Fibroblast of lung (primary cell): Measurements from ENCODE around the gene TMEM143. TPM values are rescaled to one million over a fixed set of nuclear protein-coding genes. Genes with fewer than 3 reads are reported as not detected.

Source experiments
- DNase-seq, 2 donors: peaks; one replicate each; pipeline versions ENCODE4 v3.0.0 to v3.0.0-alpha.2; 2010; ENCODE audit warnings: low read depth in 2 of 2
- H2AFZ ChIP-seq: 2 replicates; pipeline ENCODE4 v1.5.1; 2012; ENCODE audit warnings: low read length, control low read depth, inconsistent platforms
- H3K27ac ChIP-seq: 2 replicates; pipeline ENCODE4 v1.5.1; 2011; ENCODE audit warnings: low read length, control low read depth; ENCODE audit not compliant: insufficient read depth
- H3K27me3 ChIP-seq: 2 replicates; pipeline ENCODE4 v1.5.1; 2011; ENCODE audit warnings: mild to moderate bottlenecking, low read length; ENCODE audit not compliant: control insufficient read depth, insufficient read depth
- H3K36me3 ChIP-seq: 2 replicates; pipeline ENCODE4 v1.5.1; 2011; ENCODE audit warnings: low read length; ENCODE audit not compliant: control insufficient read depth, insufficient read depth
- H3K4me1 ChIP-seq: 2 replicates; pipeline ENCODE4 v1.5.1; 2011; ENCODE audit warnings: low read length; ENCODE audit not compliant: control insufficient read depth, insufficient read depth; ENCODE audit errors: extremely low read depth
- H3K4me2 ChIP-seq: 2 replicates; pipeline ENCODE4 v1.5.1; 2011; ENCODE audit warnings: low read length, control low read depth; ENCODE audit not compliant: insufficient read depth; ENCODE audit errors: extremely low read depth
- H3K4me3 ChIP-seq, 4 experiments: fragments of 200-600 bp in 1 of 4; sonication (generic) in 1 of 4; replicated peaks in 1 of 4; 2 replicates each; pipeline ENCODE4 v1.5.1; 2011 to 2016; ENCODE audit warnings: low read length in 4 of 4, low read depth in 3 of 4, mild to moderate bottlenecking in 3 of 4, control low read depth in 2 of 4, inconsistent platforms in 1 of 4, mixed read lengths in 1 of 4; ENCODE audit not compliant: insufficient read depth in 1 of 4; ENCODE audit errors: control extremely low read depth in 1 of 4
- H3K79me2 ChIP-seq: 2 replicates; pipeline ENCODE4 v1.5.1; 2012; ENCODE audit warnings: mild to moderate bottlenecking, low read length, inconsistent platforms; ENCODE audit not compliant: control insufficient read depth, insufficient read depth
- H3K9ac ChIP-seq: 2 replicates; pipeline ENCODE4 v1.5.1; 2011; ENCODE audit warnings: mild to moderate bottlenecking, low read length, control low read depth; ENCODE audit not compliant: insufficient read depth
- H3K9me3 ChIP-seq: 2 replicates; pipeline ENCODE4 v1.5.1; 2012; ENCODE audit warnings: low read depth, low read length; ENCODE audit not compliant: control insufficient read depth, insufficient read depth
- H4K20me1 ChIP-seq: 2 replicates; pipeline ENCODE4 v1.5.1; 2011; ENCODE audit warnings: low read length; ENCODE audit not compliant: control insufficient read depth, insufficient read depth; ENCODE audit errors: extremely low read depth
- EZH2 ChIP-seq: IDR thresholded peaks from 2 replicates; pipeline ENCODE4 v1.5.1; 2012; ENCODE audit warnings: low read length, control low read depth, mild to moderate bottlenecking; ENCODE audit errors: missing control alignments
- polyA plus RNA-seq, 2 donors: library from polyadenylated mRNA; depleted of rRNA in 1 of 2; stranded (reverse) in 1 of 2; unstranded in 1 of 2; fragments of >200 nt; gene quantifications; 2 replicates each; pipeline ENCODE4 v1.2.1, GENCODE V29; 2011 to 2012; ENCODE audit warnings: missing spikeins in 1 of 2
- total RNA-seq: library from RNA; depleted of rRNA; stranded (reverse); fragments of >200 nt; gene quantifications from 2 replicates; pipeline ENCODE4 v1.2.1, GENCODE V29; 2014
- TF ChIP-seq, protein P1 (sequence below), 2 donors: IDR thresholded peaks in 1 of 2; conservative IDR thresholded peaks in 1 of 2; 1 replicate in 1 of 2; 2 replicates in 1 of 2; pipeline ENCODE4 v1.5.1; 2011 to 2012; ENCODE audit warnings: low read length in 2 of 2, control low read depth in 1 of 2, inconsistent platforms in 1 of 2, low read depth in 1 of 2, mild to moderate bottlenecking in 1 of 2

Gene TMEM143
- total and polyA plus RNA-seq, 2 donors (not counting 1 experiment from before 2014, with no cell fraction given): 4.0 to 8.3 TPM

DNA sequence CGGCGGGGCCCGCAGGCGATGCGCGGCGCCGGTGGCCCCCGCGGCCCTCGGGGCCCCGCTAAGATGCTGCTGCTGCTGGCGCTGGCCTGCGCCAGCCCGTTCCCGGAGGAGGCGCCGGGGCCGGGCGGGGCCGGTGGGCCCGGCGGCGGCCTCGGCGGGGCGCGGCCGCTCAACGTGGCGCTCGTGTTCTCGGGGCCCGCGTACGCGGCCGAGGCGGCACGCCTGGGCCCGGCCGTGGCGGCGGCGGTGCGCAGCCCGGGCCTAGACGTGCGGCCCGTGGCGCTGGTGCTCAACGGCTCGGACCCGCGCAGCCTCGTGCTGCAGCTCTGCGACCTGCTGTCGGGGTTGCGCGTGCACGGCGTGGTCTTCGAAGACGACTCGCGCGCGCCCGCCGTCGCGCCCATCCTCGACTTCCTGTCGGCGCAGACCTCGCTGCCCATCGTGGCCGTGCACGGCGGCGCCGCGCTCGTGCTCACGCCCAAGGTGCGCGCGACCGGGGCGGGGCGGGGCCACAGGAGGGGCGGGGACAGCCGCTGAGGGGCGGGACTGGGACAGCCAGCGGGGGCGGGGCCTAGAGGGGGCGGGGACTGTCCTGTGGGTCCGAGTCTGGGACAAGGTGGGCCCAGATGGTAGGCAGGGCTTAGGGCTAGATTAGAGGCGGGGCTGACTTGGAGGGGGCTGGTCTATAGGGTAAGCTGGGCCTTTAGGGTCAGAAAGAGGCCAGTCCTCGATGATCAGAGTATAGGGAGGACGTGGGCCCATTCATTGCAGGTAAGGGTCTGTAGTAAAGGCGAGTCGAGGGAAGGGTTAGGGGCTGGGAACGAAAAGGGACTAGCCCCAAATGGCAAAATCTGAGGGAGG is 34.9 kb upstream of the TMEM143 start:
- Histone ChIP-seq H4K20me1 (no peaks in the 10 kb centered on the region), H2AFZ (no peak overlapping the region), H3K9ac (peak overlapping the region; percentile 16), H3K9me3 (no peaks in the 10 kb centered on the region), H3K36me3 (no peaks in the 10 kb centered on the region), H3K27me3 (peaks cover 32% of the 10 kb centered on the region), H3K4me2 (peak overlapping the region; percentile 73), H3K4me3 (peak overlapping the region in 1 of 4 experiments; percentile 42), H3K27ac (no peak overlapping the region), H3K79me2 (no peaks in the 10 kb centered on the region), H3K4me1 (no peaks in the 10 kb centered on the region)
- DNase-seq: peak; percentile 79 to 85
- no peak for TF ChIP-seq EZH2
- TF ChIP-seq, protein P1, sequence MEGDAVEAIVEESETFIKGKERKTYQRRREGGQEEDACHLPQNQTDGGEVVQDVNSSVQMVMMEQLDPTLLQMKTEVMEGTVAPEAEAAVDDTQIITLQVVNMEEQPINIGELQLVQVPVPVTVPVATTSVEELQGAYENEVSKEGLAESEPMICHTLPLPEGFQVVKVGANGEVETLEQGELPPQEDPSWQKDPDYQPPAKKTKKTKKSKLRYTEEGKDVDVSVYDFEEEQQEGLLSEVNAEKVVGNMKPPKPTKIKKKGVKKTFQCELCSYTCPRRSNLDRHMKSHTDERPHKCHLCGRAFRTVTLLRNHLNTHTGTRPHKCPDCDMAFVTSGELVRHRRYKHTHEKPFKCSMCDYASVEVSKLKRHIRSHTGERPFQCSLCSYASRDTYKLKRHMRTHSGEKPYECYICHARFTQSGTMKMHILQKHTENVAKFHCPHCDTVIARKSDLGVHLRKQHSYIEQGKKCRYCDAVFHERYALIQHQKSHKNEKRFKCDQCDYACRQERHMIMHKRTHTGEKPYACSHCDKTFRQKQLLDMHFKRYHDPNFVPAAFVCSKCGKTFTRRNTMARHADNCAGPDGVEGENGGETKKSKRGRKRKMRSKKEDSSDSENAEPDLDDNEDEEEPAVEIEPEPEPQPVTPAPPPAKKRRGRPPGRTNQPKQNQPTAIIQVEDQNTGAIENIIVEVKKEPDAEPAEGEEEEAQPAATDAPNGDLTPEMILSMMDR (conservative IDR thresholded peaks at IDR 0.05 in 1 of 2, IDR thresholded peaks at IDR 0.05 in 1 of 2; ENCODE audit: low read depth in 1 of 2, low read length in 2 of 2): no peak

DNA sequence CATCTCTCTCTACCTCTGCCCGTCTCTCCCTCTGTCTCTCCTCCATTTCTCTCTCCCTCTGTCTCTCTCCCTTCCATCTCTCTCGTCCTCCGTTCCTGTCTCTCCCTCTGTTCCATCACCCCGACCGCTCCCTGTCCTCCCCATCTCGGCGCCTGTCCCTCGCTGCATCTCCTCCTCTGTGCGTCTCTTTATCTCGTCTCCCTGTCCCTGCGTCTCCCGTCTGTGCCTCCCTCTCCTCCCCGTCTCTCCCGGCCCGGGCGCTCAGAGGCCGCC is 34.3 kb upstream of the TMEM143 start:
- no peak for DNase-seq
- Histone ChIP-seq H4K20me1 (no peaks in the 10 kb centered on the region), H3K9ac (no peak overlapping the region), H3K9me3 (no peaks in the 10 kb centered on the region), H3K4me1 (no peaks in the 10 kb centered on the region), H2AFZ (peak overlapping the region; percentile 48), H3K27me3 (peaks cover 32% of the 10 kb centered on the region), H3K4me2 (peak overlapping the region; percentile 73), H3K36me3 (no peaks in the 10 kb centered on the region), H3K79me2 (no peaks in the 10 kb centered on the region), H3K4me3 (peak overlapping the region in 2 of 4 experiments; percentile 42 to 44), H3K27ac (no peak overlapping the region)
- TF ChIP-seq, protein P1 (conservative IDR thresholded peaks at IDR 0.05 in 1 of 2, IDR thresholded peaks at IDR 0.05 in 1 of 2; ENCODE audit: low read depth in 1 of 2, low read length in 2 of 2): no peak
- peak; percentile 58 for TF ChIP-seq EZH2

DNA sequence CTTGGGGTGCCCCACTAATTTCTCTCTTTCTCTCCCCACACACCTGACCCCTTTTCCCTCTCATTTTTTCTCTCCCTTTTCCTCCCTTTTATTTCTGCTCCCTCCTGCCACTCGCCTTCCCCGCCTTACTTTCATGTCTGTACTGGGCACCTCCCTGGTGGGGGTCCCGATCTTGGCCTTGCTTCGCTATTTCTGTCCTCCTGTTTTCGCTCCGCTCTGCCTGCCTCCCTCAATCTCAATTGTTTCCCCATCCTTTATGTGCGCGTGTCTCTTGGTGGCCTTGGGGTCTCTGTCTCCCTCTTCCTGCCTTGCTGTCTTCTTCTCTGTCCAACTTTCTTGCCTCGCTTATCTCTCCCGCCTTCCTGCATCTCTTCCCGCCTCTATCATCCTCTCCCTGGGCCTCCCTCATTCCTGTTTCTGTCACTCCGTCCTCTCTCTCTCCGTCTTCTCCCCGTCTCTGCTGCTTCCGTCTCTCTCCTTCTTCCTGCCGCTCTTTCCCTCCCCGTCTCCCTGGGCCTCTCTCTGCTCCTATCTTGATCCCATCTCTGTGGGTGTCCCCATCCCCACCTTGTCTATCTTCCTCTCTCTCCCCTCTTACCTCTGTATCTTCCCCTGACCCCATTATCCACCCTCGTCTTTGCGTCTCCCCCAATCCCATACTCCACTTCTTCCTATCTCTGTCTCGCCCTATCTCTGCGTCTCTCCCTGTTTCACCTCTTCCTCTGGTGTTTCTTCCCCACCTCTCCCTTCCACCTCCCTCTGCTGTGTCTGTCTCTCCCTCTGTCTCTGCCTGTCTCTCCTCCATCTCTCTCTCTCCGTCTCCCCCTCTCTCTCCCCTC is 33.7 kb upstream of the TMEM143 start:
- Histone ChIP-seq H3K9ac (no peak overlapping the region), H3K4me1 (no peaks in the 10 kb centered on the region), H3K27me3 (peaks cover 32% of the 10 kb centered on the region), H3K27ac (no peak overlapping the region), H3K4me2 (peak overlapping the region; percentile 73), H3K36me3 (no peaks in the 10 kb centered on the region), H3K4me3 (peak overlapping the region in 2 of 4 experiments; percentile 42 to 44), H3K9me3 (no peaks in the 10 kb centered on the region), H2AFZ (no peak overlapping the region), H3K79me2 (no peaks in the 10 kb centered on the region), H4K20me1 (no peaks in the 10 kb centered on the region)
- no peak for DNase-seq
- no peak for TF ChIP-seq EZH2
- TF ChIP-seq, protein P1 (conservative IDR thresholded peaks at IDR 0.05 in 1 of 2, IDR thresholded peaks at IDR 0.05 in 1 of 2; ENCODE audit: low read depth in 1 of 2, low read length in 2 of 2): no peak
